T-helper 22 cell (primary cell): Measurements from ENCODE around the gene ZNF511.
"Not testable (repeated sequence)": the region's sequence is repeated elsewhere in the genome, so short reads cannot be mapped to it uniquely, and the experiment has no call there.

Source experiments
- DNase-seq: peaks from one replicate; pipeline ENCODE4 v3.0.0-alpha.2; 2020; ENCODE audit warnings: low read depth

ZNF511 gene

GRCh38 chr10:133314911-133315310, 6.2 kb downstream of the ZNF511 start:
- DNase-seq: no peak

DNA sequence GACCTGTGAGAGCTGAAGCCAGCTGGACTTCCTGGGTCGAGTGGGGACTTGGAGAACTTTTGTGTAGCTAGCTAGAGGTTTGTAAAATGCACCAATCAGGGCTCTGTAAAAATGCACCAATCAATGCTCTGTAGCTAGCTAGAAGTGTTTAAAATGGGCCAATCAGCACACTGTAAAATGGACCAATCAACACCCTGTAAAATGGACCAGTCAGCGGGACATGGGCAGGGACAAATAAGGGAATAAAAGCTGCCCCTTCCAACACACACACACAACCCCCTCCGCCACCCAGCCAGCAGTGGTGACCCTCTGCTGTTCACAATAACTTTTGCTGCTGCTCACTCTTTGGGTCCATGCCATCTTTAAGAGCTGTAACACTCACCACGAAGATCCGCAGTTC, 7.1 kb downstream of the ZNF511 start:
- DNase-seq: no peak

DNA sequence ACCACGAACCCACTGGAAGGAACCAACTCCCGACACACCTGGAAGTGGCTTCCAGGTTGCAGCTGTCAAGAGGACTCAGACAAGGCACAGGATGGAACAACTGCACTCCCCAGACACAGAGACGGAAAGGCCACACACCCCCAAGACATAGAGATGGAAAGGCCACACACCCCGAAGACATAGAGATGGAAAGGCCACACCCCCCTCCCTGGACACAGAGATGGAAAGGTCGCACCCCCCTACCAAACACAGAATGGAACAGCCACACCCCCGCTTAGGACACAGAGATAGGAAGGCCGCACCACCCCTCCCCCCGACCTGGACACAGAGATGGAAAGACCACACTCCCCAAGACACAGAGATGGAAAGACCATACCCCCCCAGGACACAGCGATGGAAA, 7.6 kb downstream of the ZNF511 start:
- no peak for DNase-seq

- DNase-seq: no peak
These were observed 8.0 kb downstream of the ZNF511 start for GRCh38 chr10:133316732-133317131.

- DNase-seq: peak; percentile 49
These were observed 9.9 kb downstream of the ZNF511 start for GRCh38 chr10:133318494-133319127.

DNA sequence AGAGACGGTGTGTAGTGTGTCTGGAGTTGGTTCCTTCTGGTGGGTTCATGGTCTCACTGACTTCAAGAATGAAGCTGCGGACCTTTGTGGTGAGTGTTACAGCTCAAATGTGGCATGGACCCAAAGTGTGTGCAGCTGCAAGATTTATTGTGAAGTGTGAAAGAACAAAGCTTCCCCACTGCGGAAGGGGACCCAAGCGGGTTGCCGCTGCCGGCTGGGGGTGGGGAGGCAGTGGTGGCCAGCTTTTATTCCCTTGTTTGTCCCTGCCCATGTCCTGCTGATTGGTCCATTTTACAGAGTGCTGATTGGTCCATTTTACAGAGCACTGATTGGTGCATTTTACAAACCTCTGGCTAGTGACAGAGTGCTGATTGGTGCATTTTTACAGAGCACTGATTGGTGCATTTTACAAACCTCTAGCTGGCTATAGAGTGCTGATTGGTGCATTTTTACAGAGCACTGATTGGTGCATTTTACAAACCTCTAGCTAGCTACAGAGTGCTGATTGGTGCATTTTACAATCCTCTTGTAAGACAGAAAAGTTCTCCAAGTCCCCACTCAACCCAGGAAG, 12.2 kb downstream of the ZNF511 start:
- DNase-seq: not testable (repeated sequence)

DNA sequence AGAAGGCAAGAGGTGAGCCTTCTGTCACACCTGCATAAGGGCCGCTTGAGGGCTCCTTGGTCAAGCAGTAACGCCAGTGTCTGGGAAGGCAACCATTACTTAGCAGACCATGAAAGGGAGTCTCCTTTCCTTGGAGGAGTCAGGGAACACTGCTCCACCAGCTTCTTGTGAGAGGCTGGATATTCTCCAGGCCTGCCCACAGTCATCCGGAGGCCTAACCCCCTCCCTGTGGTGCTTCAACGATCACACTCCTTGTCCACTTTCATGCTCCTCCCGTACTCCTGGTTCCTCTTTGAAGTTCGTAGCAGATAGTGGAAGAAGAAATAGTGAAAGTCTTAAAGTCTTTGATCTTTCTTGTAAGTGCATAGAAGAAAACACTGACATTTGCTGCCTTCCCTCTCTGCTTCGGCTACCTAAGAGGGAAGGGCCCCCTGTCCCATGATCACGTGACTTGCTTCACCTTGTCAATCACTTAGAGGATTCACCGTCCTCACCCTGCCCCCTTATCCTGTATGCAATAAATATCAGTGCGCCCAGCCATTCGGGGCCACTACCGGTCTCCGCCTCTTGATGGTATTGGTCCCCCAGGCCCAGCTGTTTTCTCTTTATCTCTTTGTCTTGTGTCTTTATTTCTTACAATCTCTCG, 13.5 kb downstream of the ZNF511 start:
- DNase-seq: not testable (repeated sequence)

DNA sequence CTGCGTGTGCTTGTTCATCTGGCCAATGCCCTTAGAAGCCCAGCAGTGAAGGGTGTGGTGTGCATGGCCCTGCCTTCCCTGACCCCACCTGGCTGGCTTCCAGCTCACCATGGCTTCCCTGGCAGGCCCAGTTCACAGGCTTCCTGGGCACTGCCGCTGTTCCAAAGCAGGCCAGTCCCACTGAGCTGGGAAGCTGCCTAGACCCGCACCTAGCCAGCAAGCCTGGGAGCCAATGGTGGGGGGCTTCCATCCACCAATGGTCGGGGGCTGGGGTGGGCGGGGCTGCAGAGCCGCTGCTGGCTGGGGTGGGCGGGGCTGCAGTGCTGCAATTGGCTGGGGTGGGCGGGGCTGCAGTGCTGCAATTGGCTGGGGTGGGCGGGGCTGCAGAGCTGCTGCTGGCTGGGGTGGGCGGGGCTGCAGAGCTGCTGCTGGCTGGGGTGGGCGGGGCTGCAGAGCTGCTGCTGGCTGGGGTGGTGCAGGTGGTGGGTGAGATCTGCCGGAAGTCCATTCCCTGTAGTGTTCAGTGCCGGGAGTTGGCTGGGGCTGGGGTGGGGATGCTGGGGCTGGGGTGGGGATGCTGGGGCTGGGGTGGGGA, 15.6 kb downstream of the ZNF511 start:
- peak; percentile 48 for DNase-seq

DNA sequence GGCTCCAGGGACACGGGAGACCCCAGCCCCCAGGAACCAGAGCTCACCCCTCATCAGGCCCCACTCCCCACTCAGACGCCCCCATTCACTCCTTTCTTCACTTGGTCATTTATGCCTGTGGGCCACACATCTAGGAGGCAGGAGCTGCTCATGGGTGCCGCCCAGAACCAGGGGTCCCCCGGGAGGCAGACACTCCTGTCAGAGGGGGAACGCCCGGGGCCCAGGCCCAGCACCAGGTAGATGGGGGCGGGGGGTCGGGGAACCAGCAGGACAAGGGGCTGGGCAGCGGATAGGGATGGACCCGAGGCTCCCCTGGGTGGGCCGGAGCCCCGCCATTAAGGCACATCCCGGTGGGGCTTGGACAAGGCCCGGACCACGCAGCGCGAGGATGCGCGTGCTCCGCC, 16.1 kb downstream of the ZNF511 start:
- DNase-seq: no peak

DNA sequence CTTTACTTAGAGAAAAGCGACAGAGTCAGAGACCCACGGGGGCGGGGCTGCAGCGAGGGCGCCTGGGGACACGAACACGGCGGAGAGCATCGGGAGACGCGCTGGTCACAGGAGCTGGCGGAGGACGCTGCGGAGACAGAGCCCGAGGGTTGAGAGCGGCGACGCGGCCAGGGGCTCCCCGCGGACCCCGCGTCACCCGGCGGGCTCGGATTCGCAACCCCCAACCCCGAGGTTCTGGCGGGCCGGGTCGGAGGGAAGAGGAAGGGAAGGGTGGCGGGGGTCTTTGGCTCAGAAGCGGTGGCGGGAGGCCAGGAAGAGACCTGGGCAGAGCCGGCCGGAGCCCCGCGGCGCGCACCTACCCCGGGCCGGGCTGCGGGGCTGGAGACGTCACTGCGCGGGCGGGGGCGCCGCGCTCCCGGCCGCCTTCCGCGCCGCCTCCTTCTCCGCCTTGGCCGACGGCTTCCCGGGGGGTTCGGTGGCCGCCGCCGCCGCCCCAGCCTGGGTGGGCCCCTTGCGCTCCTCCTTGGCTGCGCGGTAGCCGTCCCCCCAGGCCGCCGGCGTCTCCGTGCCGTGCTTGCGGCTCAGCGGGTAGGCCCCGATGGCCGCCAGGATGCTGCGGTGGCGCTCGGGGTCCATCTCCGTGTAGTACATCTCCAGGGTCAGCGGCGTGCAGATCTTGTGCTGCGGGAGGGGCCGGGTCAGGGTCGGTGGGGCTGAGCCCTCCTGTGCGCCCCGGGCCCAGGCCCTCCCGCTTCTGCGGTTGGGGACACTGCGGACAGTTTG, 16.9 kb downstream of the ZNF511 start:
- no peak for DNase-seq

DNA sequence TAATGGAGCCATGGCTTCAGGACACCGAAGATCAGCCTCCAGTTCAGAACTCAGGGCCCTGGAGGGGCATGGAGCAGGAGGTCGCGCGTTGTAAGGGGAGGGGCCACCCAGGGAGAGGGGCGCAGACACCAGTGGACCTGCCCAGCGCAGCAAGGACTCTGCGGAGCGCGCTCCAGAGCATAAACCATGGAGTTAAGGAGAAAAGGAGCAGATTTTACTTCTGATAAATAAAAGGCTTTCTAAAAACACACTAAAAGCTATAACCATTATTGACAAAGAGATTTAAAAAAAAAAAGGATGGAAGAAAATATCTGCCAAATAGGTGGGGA, 17.5 kb downstream of the ZNF511 start:
- no peak for DNase-seq

DNA sequence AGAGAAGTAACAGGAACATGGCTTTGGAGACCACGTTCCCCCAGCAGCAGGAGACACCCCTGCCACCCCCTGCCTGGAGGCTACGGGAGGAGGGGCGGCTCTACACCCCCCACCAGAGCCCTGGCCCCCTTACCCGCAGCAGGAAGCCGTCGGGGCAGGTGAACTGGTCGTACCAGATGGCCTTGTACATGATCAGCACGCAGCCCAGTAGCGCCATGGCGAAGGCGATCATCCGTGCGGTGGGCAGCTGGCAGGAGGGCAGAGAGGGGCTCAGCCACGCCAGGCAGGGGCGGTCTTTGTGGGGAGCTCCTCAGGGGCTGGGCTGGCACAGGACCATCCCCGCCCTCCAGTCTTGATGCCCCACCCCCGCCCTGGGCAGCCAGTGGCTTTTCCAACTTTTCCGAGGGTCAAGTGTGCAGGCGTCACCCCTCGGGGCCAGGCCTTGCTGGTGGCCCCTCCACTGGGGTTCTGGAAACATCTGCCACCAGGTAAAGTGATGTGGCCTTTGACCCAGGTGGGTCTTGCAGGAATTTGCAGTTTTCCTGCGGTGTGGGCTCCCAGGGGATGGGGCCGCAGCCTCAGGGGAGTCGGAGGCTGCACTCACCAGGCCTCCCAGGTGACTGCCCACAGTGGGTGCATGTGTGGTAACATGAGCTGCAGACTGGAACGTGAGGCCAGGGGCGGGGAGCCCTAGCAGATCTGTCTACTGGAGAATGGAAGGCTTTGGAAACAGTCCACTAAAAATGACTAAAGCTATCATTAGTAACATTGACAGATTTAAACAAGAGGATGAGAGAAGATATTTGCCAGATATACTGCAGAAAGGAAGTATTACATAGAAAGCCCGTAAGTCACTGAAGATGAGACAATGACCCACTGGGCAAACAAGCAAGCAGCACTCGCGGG, 18.3 kb downstream of the ZNF511 start:
- DNase-seq: no peak

GRCh38 chr10:133327651-133328357, 19.1 kb downstream of the ZNF511 start:
- no peak for DNase-seq

- no peak for DNase-seq
These were observed 19.9 kb downstream of the ZNF511 start for GRCh38 chr10:133328358-133329343.

- peak; percentile 60 for DNase-seq
These were observed 20.9 kb downstream of the ZNF511 start for GRCh38 chr10:133329491-133330202.

- no peak for DNase-seq
These were observed 24.4 kb downstream of the ZNF511 start for GRCh38 chr10:133332936-133333699.

GRCh38 chr10:133334503-133335245, 26.0 kb downstream of the ZNF511 start:
- DNase-seq: no peak
